HUES48 (cell line): ENCODE data around the gene TRNP1.
"Not testable (repeated sequence)": the region's sequence is repeated elsewhere in the genome, so short reads cannot be mapped to it uniquely, and the experiment has no call there.

Source experiments
- H3K27ac ChIP-seq: one replicate; pipeline ENCODE4 v1.7.0; 2013; ENCODE audit warnings: low read depth, low read length, inconsistent platforms
- H3K27me3 ChIP-seq: 2 replicates; pipeline ENCODE4 v1.6.1; 2013; ENCODE audit warnings: mild to moderate bottlenecking, low read length; ENCODE audit not compliant: control insufficient read depth, insufficient read depth
- H3K36me3 ChIP-seq: 2 replicates; pipeline ENCODE4 v1.6.1; 2013; ENCODE audit warnings: low read length; ENCODE audit not compliant: control insufficient read depth, insufficient read depth
- H3K4me1 ChIP-seq: 2 replicates; pipeline ENCODE4 v1.6.1; 2013; ENCODE audit warnings: mild to moderate bottlenecking, low read length; ENCODE audit not compliant: control insufficient read depth, insufficient read depth
- H3K4me3 ChIP-seq: 2 replicates; pipeline ENCODE4 v1.5.1; 2013; ENCODE audit warnings: mild to moderate bottlenecking, low read depth, low read length
- H3K9ac ChIP-seq: 2 replicates; pipeline ENCODE4 v1.6.1; 2013; ENCODE audit warnings: mild to moderate bottlenecking, low read depth, low read length, moderate library complexity
- H3K9me3 ChIP-seq: 2 replicates; pipeline ENCODE4 v1.6.1; 2013; ENCODE audit warnings: low read length; ENCODE audit not compliant: control insufficient read depth, insufficient read depth

TRNP1 gene, protein sequence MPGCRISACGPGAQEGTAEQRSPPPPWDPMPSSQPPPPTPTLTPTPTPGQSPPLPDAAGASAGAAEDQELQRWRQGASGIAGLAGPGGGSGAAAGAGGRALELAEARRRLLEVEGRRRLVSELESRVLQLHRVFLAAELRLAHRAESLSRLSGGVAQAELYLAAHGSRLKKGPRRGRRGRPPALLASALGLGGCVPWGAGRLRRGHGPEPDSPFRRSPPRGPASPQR

DNA sequence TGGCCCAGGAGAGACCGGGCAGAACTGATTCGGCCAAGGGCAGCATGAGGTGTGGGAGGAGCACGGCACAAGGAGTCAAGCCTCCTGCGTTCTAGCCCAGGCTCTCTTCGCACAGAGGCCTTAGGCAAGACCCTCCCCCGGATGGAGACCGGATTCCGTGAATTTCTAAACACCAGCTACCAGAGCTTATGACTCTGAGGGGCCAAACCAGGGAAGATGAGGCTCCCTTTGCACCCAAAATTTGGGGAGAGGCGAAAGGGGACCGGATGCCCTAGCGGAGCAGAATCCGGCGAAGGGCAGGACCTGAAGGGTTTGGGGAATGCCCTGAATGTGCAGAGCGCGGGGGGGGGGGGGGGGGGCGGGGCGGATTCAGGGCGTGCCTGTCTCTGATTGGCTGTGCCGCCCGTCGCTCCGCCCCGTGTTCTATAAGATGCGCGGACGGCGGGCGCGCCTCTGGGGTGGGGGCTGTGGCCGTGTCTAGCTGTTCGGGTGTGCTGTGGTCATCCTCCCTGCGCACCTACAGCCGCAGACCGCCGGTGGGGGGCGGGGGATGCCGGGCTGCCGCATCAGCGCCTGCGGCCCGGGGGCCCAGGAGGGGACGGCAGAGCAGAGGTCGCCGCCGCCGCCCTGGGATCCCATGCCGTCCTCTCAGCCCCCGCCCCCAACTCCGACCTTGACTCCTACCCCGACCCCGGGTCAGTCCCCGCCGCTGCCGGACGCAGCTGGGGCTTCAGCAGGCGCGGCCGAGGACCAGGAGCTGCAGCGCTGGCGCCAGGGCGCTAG lies at the start of gene TRNP1:
TRNP1 (plus strand) TSS at position 456 of the 783 bp plus-strand sequence; CDS start at position 551, 95 bp downstream.
- peak within 1 kb of the TSS; percentile 79 for H3K27ac ChIP-seq
- H3K4me1 ChIP-seq, result peaks cover 34% of the 10 kb centered on the region
- no peaks in the 10 kb centered on the region for H3K9me3 ChIP-seq
- H3K36me3 ChIP-seq, result peaks cover 17% of the 10 kb centered on the region
- no peaks in the 10 kb centered on the region for H3K27me3 ChIP-seq
- H3K9ac ChIP-seq, result peak within 1 kb of the TSS; percentile 78
- H3K4me3 ChIP-seq, result peak within 1 kb of the TSS; percentile 90

- H3K27me3 ChIP-seq, result no peaks in the 10 kb centered on the region
- no peaks in the 10 kb centered on the region for H3K9me3 ChIP-seq
- H3K9ac ChIP-seq, result no peak overlapping the region
- H3K4me1 ChIP-seq, result no peaks in the 10 kb centered on the region
- no peak overlapping the region for H3K27ac ChIP-seq
- peaks cover 70% of the 10 kb centered on the region for H3K36me3 ChIP-seq
- H3K4me3 ChIP-seq, result no peak overlapping the region
Observed at GRCh38 chr1:26945138-26945537, 48.4 kb upstream of the TRNP1 start.

GRCh38 chr1:26945728-26946127 lies 47.8 kb upstream of the TRNP1 start:
- Histone ChIP-seq H3K36me3 (peaks cover 74% of the 10 kb centered on the region), H3K27ac (no peak overlapping the region), H3K4me3 (no peak overlapping the region), H3K4me1 (no peaks in the 10 kb centered on the region), H3K9me3 (no peaks in the 10 kb centered on the region), H3K27me3 (no peaks in the 10 kb centered on the region), H3K9ac (no peak overlapping the region)

DNA sequence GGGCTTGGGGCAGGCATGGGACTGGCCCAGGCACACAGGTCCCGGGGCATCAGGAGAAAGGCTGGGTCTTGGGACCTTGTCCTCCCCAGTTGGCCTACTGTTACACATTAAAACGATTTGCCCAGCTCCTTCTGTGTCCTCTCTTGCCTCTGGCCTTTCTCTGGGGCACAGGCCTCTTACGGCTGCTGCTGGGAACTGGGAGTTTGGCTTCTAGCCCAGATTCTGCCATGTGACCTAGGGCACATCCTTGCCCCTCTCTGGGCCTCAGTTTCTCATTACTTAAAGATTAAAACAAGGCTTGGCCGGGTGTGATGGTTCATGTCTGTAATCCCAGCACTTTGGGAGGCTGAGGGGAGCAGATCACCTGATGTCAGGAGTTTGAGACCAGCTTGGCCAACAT lies 47.2 kb upstream of the TRNP1 start:
- Histone ChIP-seq H3K9ac (no peak overlapping the region), H3K9me3 (no peaks in the 10 kb centered on the region), H3K27ac (no peak overlapping the region), H3K27me3 (no peaks in the 10 kb centered on the region), H3K4me1 (no peaks in the 10 kb centered on the region), H3K4me3 (no peak overlapping the region), H3K36me3 (peaks cover 76% of the 10 kb centered on the region)

- H3K9ac ChIP-seq, H3K27ac ChIP-seq, H3K9me3 ChIP-seq, H3K4me3 ChIP-seq, H3K4me1 ChIP-seq, H3K27me3 ChIP-seq: not testable (repeated sequence)
- peaks cover 68% of the 10 kb centered on the region for H3K36me3 ChIP-seq
Observed at GRCh38 chr1:26948725-26949057, 44.8 kb upstream of the TRNP1 start.

DNA sequence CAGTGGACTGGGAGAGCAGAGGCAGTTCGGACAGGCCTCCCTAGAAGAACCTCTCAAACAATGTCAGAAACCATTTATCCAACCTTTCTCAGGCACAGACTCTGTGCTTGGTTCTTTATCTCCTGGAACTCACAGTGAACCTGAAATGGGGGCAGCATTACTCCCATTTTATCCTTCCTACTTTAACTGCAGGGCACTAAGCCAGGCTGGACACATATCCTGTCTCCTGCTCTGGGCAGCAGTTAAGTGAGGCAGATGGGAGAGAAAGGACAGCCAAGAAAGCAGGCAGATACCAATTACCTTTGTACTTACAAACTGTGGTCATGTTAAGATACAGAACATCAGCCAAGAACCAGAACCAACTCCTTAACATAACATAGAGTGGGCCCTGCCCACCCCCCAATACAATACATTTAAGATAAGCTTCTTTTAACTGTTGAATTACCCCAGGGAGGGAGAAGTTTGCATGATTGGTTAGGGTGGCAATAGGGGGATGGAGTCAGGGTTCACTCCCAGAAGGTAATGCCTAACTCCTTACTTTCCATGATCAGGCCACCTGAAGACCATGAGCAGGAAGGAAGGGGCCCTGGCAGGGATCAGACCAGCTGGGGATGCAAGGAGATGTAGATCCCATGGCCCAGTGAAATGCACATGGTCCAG lies 44.1 kb upstream of the TRNP1 start:
- Histone ChIP-seq H3K4me1 (no peaks in the 10 kb centered on the region), H3K27ac (no peak overlapping the region), H3K36me3 (peaks cover 62% of the 10 kb centered on the region), H3K9me3 (no peaks in the 10 kb centered on the region), H3K27me3 (no peaks in the 10 kb centered on the region), H3K4me3 (no peak overlapping the region), H3K9ac (no peak overlapping the region)

DNA sequence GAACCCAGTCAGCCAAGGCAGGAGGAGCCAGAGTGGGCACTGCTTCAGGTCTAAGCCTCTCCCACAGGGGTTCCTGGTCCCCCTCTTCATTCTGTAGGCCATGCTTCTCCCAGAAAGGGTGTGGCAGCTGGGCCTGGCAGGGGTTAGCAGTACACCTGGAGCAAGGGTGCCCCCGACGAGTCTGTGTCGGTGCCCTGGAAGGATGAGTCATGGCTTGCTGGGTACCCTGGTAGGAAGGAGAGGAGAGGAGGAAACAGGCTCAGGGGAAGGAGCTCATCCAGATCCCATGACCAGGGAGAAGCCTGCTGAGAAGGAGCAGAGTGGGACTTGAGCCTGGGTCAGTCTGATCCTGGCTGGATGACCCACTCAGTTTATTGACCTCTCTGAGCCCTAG lies 43.6 kb upstream of the TRNP1 start:
- no peak overlapping the region for H3K27ac ChIP-seq
- no peak overlapping the region for H3K9ac ChIP-seq
- H3K27me3 ChIP-seq, result no peaks in the 10 kb centered on the region
- H3K36me3 ChIP-seq, result peaks cover 57% of the 10 kb centered on the region
- H3K9me3 ChIP-seq, result no peaks in the 10 kb centered on the region
- no peak overlapping the region for H3K4me3 ChIP-seq
- no peaks in the 10 kb centered on the region for H3K4me1 ChIP-seq

GRCh38 chr1:26950602-26951001 lies 42.9 kb upstream of the TRNP1 start:
- H3K9me3 ChIP-seq, result no peaks in the 10 kb centered on the region
- no peaks in the 10 kb centered on the region for H3K27me3 ChIP-seq
- H3K9ac ChIP-seq, result no peak overlapping the region
- H3K4me3 ChIP-seq, result no peak overlapping the region
- H3K36me3 ChIP-seq, result peaks cover 50% of the 10 kb centered on the region
- no peaks in the 10 kb centered on the region for H3K4me1 ChIP-seq
- H3K27ac ChIP-seq, result no peak overlapping the region

DNA sequence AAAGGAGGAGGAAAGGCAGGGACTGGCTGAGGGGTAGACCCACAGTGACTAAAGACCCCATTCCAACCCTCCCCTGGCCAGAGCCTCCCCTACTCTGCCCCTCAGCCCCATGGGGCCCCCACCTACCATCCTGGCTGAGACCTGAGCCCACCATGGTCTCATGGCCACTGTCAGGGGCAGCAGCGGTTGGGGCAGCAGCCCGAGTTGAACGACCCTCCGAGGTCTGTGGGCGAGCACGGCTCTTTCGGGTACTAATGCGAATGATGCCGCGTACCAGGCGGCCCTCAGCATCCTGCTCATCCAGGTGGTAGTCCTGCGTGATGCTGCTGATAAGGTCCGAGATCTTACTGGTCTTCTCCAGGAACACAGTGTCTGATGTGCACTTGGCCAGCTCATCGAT lies 42.3 kb upstream of the TRNP1 start:
- H3K4me1 ChIP-seq, result no peaks in the 10 kb centered on the region
- peaks cover 44% of the 10 kb centered on the region for H3K36me3 ChIP-seq
- no peak overlapping the region for H3K9ac ChIP-seq
- no peak overlapping the region for H3K4me3 ChIP-seq
- no peaks in the 10 kb centered on the region for H3K9me3 ChIP-seq
- H3K27me3 ChIP-seq, result no peaks in the 10 kb centered on the region
- H3K27ac ChIP-seq, result no peak overlapping the region

GRCh38 chr1:26951821-26952497 lies 41.5 kb upstream of the TRNP1 start:
- Histone ChIP-seq H3K27ac (no peak overlapping the region), H3K9me3 (no peaks in the 10 kb centered on the region), H3K9ac (no peak overlapping the region)

GRCh38 chr1:26953374-26953773 lies 40.1 kb upstream of the TRNP1 start:
- Histone ChIP-seq H3K27ac (no peak overlapping the region), H3K4me3 (no peak overlapping the region), H3K4me1 (no peaks in the 10 kb centered on the region), H3K36me3 (peaks cover 33% of the 10 kb centered on the region), H3K27me3 (no peaks in the 10 kb centered on the region), H3K9me3 (no peaks in the 10 kb centered on the region), H3K9ac (no peak overlapping the region)

More at GRCh38 chr1:26951821-26952497, 41.5 kb upstream of the TRNP1 start:
- no peaks in the 10 kb centered on the region for H3K27me3 ChIP-seq
- no peaks in the 10 kb centered on the region for H3K4me1 ChIP-seq
- no peak overlapping the region for H3K4me3 ChIP-seq
- peaks cover 37% of the 10 kb centered on the region for H3K36me3 ChIP-seq
